Stimulated activated naive B cell treated with anti-CD40 and anti-IgM and Interleukin-4, amounts not matched to agents 10 μg/mL and 1 μg/mL and 100 μg/mL, for 72 hours (primary cell): Measurements from ENCODE around the gene ARHGEF26.

Source experiments
- ATAC-seq, 2 donors: fragments of 150-1000 bp; cut with Tn5 transposase; replicated peaks; 2 replicates each; pipeline ENCODE4 v1.10.0; 2021; ENCODE audit warnings: moderate library complexity in 1 of 2
- DNase-seq: peaks from one replicate; pipeline ENCODE4 v3.0.0; 2021
- H3K27ac Mint-ChIP-seq: one replicate; pipeline ENCODE4 v1.8.0; 2022; ENCODE audit warnings: mild to moderate bottlenecking, mixed read lengths
- H3K27me3 Mint-ChIP-seq, 2 donors: one replicate each; pipeline ENCODE4 v1.8.0; 2022; ENCODE audit warnings: mixed read lengths in 2 of 2
- H3K36me3 Mint-ChIP-seq, 2 donors: one replicate each; pipeline ENCODE4 v1.8.0; 2022; ENCODE audit warnings: mixed read lengths in 2 of 2, mild to moderate bottlenecking in 1 of 2
- H3K4me1 Mint-ChIP-seq, 2 donors: one replicate each; pipeline ENCODE4 v1.8.0; 2022; ENCODE audit warnings: mixed read lengths in 2 of 2, mild to moderate bottlenecking in 1 of 2
- H3K4me3 Mint-ChIP-seq, 2 donors: one replicate each; pipeline ENCODE4 v1.8.0; 2022; ENCODE audit warnings: mild to moderate bottlenecking in 2 of 2, mixed read lengths in 2 of 2, moderate library complexity in 1 of 2
- H3K9me3 Mint-ChIP-seq, 2 donors: one replicate each; pipeline ENCODE4 v1.8.0; 2022; ENCODE audit warnings: mixed read lengths in 2 of 2, mild to moderate bottlenecking in 1 of 2

The ARHGEF26 gene

DNA sequence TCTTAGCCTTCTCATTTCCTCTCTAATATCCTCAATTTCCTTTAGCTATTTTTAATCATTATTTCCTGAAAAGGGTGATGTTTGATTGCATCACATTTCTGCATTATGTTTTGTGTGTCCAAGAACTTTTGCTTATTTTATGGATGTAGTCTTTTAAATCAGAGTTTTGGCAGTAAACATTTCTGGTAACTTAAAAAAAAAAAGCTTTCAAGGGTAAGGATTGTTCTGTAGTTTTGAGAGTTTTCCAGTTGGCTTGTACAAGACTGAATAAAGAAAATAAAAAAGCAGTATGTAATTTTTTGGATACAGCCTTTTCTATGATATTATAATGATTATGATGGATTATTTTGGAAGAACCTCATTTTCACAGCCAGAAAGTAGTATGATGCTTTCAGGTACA is 103.7 kb downstream of the ARHGEF26 start:
- DNase-seq (no peak), ATAC-seq (no peak)
- H3K4me1 Mint-ChIP-seq = no peaks in the 10 kb centered on the region
- H3K4me3 Mint-ChIP-seq = no peak overlapping the region
- H3K9me3 Mint-ChIP-seq = no peaks in the 10 kb centered on the region
- H3K27me3 Mint-ChIP-seq = no peaks in the 10 kb centered on the region
- no peaks in the 10 kb centered on the region for H3K36me3 Mint-ChIP-seq
- no peak overlapping the region for H3K27ac Mint-ChIP-seq

DNA sequence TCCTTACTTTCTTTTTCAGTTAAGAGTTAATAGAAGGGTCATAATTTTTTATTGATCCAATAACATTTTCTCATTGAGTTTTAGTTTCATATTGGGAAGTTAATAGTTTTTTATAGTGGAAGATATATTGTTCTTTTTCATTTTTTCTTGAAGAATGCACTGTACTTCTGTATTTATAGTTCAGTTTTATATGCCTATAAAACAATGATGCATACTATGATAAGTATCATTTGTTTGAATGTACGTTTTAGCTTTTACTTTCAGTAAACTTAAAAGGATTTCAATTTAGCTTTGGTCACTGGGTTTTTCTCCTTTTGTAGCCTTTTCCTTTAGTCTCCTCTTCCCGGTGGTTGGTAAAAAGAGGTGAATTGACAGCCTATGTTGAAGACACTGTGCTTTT is 104.3 kb downstream of the ARHGEF26 start:
- Mint-ChIP-seq H3K4me3 (no peak overlapping the region), H3K27me3 (no peaks in the 10 kb centered on the region), H3K4me1 (no peaks in the 10 kb centered on the region), H3K27ac (no peak overlapping the region), H3K36me3 (no peaks in the 10 kb centered on the region), H3K9me3 (no peaks in the 10 kb centered on the region)
- ATAC-seq (no peak), DNase-seq (no peak)

DNA sequence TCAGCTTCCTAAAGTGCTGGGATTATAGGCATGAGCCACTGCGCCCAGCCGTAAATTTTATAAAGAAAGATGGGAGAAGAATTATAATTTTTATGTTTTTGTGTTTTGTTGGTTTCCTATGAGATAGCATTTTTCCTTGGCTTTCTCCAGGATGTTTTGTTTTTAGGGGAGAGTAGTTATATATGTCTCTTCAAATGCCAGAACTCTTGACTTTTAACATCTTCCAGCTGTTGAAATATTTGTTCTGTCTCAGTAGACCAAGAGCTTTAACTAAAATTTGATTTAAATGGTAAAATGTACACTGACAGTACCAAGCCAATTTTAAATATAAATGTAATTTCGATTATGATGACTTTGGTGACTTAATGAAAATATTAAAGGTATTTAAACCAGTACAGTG is 106.3 kb downstream of the ARHGEF26 start:
- no peak for ATAC-seq
- Mint-ChIP-seq H3K27me3 (no peaks in the 10 kb centered on the region), H3K4me1 (no peaks in the 10 kb centered on the region), H3K36me3 (no peaks in the 10 kb centered on the region), H3K9me3 (no peaks in the 10 kb centered on the region), H3K27ac (no peak overlapping the region), H3K4me3 (no peak overlapping the region)
- DNase-seq = no peak

DNA sequence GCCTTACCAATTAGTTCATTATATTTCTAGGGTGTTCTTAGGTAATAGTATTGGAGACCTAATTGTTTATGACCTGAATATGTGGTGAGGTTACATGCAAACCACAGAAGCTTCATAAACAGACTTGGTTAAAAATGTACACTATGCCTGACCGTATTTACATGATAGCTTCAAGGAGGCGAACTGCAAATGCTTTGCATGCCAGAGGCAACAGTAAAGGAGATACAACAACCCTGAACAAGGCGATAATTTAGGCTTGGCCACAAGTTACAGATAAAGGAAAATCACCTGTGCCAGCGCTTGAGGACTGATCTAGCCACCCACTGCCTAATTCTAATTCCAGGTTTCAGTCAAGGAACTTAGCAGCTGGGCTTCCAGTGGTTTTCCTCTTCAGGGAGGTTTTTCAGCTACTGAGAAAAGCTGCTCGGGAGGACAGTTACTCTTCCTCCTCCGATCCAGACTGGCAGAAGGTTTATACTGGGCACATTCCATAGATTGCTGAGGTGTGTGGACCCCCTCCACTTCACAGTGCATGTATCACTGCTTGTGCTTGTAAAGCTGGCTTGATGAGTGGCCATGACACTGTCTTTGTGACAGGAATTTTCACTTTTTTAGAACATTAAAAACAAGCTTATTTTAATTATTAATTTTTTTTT is 107.5 kb downstream of the ARHGEF26 start:
- Mint-ChIP-seq H3K4me3 (no peak overlapping the region), H3K9me3 (no peaks in the 10 kb centered on the region), H3K27ac (no peak overlapping the region), H3K4me1 (no peaks in the 10 kb centered on the region), H3K36me3 (no peaks in the 10 kb centered on the region), H3K27me3 (no peaks in the 10 kb centered on the region)
- ATAC-seq = no peak
- DNase-seq = no peak

DNA sequence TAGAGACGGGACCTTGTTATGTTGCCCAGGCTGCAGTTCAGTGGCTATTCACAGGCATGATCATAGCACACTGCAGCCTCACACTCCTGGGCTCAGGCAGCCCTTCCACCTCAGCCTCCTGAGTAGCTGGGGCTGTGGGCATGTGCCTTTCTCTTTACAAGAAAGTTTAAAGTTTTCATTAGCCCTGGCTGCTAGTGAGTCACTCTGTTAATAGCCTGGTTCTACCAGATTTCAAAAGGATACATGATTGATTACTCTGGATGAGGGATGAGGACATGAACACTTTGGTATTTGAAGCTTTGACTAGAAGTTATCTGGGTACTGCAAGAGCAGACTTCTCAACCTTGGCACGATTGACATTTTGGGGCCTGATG is 108.0 kb downstream of the ARHGEF26 start:
- Mint-ChIP-seq H3K9me3 (no peaks in the 10 kb centered on the region), H3K4me3 (no peak overlapping the region), H3K36me3 (no peaks in the 10 kb centered on the region), H3K27me3 (no peaks in the 10 kb centered on the region), H3K4me1 (no peaks in the 10 kb centered on the region), H3K27ac (no peak overlapping the region)
- DNase-seq (no peak), ATAC-seq (no peak)

DNA sequence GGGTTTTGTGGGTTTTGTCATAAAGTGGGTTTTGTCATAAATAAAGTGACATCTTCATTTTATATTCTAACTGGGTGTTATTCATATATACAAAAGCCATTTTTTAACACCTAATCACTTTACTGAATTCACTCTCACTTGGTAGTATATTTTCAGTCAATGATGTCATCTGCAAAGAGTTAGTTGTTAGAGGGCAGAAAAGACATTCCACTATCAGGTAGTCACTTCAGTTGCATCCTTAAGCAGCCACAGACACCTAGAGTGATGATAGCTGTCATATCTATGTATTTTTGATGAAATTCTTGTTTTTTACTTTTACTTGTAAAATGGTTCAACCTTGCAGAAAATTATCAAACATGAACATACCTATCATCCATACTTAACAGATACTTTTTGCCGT is 114.1 kb downstream of the ARHGEF26 start:
- no peaks in the 10 kb centered on the region for H3K4me1 Mint-ChIP-seq
- H3K36me3 Mint-ChIP-seq = no peaks in the 10 kb centered on the region
- no peak for DNase-seq

DNA sequence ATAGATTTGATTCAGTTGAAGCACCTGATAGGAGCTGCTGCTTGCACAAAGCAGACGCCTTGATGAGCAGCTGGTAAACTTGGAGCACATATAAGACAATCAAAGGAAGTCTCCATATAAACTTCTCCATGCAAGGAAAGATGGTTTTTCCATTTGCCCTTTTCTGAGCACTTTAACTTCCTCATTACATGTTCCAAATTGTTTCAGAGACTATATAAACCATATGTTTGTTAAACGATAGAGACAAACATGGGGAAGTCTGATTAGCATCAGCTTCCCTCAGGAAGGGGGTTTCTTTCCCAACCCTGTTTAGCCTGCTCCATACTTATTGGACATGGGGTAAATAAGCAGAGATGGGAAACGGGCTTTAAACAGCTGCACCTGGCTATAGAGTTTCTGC is 115.1 kb downstream of the ARHGEF26 start:
- Mint-ChIP-seq H3K27ac (no peak overlapping the region), H3K27me3 (peaks cover 4 to 6% of the 10 kb centered on the region in 2 donors), H3K4me3 (no peak overlapping the region), H3K9me3 (no peaks in the 10 kb centered on the region), H3K4me1 (no peaks in the 10 kb centered on the region), H3K36me3 (no peaks in the 10 kb centered on the region)
- ATAC-seq (no peak), DNase-seq (no peak)

More for the DNA sequence above, 114.1 kb downstream of the ARHGEF26 start:
- no peak for ATAC-seq
- H3K4me3 Mint-ChIP-seq = no peak overlapping the region
- no peaks in the 10 kb centered on the region for H3K9me3 Mint-ChIP-seq
- peaks cover 4 to 6% of the 10 kb centered on the region in 2 donors for H3K27me3 Mint-ChIP-seq
- no peak overlapping the region for H3K27ac Mint-ChIP-seq

DNA sequence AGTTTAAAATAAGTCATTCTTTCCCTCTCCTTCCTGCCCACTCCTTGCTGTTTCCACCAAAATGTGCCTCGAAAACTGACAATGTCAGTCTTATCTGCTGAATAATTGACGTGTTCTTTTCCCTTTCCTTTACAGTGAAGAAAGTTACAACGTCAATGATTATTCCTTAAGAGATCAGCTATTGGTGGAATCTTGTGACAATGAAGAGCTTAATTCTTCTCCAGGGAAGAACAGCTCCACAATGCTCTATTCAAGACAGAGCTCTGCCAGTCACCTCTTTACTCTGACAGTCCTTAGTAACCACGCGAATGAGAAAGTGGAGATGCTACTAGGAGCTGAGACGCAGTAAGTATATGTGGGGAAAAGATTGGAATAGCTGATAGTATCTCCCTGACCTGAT is 119.0 kb downstream of the ARHGEF26 start:
- no peak for DNase-seq
- Mint-ChIP-seq H3K27ac (no peak overlapping the region), H3K27me3 (peaks cover 4 to 6% of the 10 kb centered on the region in 2 donors), H3K4me1 (no peaks in the 10 kb centered on the region), H3K4me3 (no peak overlapping the region), H3K9me3 (no peaks in the 10 kb centered on the region), H3K36me3 (no peaks in the 10 kb centered on the region)
- ATAC-seq = no peak

DNA sequence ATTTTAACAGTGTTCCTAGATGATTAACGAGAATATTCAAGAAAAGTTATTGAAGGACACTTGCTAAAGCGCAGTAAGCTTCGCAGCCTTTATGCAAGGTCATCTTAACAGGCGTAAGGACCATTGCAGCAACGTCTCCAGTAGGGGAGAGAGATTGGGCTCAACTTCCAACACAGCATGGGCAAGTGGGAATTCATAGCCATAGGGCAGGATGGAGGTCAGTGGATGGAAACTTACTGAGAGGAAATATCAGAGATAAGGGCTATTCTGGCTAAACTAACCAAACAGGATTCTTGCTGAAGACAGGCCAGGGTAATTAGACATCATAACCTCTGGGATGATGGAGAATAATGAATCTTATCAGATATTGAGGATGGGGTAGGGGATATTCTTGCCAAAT is 120.3 kb downstream of the ARHGEF26 start:
- Mint-ChIP-seq H3K36me3 (peaks cover 0 to 5% of the 10 kb centered on the region in 2 donors), H3K9me3 (no peaks in the 10 kb centered on the region), H3K4me3 (no peak overlapping the region), H3K27ac (no peak overlapping the region), H3K4me1 (no peaks in the 10 kb centered on the region), H3K27me3 (peaks cover 4 to 6% of the 10 kb centered on the region in 2 donors)
- DNase-seq (no peak), ATAC-seq (no peak)

DNA sequence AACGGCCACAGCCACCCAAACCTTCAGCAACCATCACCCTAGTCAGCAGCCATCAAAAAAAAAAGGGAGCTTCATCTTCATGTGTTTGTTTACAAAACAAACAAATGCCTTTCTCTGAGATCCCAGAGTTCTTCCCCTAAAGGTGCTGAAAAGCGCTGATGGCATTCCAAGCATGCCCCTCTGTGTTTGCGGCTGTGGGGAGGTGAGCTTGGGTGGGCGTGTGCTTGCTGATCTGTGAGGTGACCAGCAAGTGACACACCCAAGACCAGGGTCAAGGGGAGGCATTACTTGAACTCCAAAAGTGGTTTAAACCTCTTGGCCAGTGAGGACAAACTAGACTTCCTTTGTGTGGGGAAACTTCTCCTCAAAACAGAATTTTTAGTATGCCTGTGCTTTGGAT is 121.6 kb downstream of the ARHGEF26 start:
- Mint-ChIP-seq H3K4me3 (no peak overlapping the region), H3K27me3 (peaks cover 4 to 6% of the 10 kb centered on the region in 2 donors), H3K36me3 (peaks cover 3 to 17% of the 10 kb centered on the region in 2 donors), H3K27ac (no peak overlapping the region), H3K4me1 (no peaks in the 10 kb centered on the region), H3K9me3 (no peaks in the 10 kb centered on the region)
- ATAC-seq = no peak
- DNase-seq = no peak

DNA sequence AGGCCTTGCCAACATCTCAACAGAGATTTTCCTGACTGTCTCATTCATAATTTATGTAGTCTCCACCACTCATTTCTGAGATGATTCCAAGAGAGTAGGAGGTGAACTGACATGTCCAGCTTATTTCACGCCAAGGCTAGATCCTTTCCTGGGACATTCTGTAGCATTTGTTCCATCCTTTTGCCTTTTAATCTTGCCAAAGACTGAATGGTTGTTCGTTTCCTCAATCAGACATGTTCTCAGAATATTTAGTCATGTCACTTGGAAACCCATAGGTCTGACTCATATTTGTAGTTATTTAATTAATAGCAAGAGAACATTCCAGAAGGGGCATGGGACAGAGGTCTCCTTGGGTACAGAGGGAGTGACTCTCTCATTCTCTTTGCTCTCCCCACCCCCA is 122.2 kb downstream of the ARHGEF26 start:
- peaks cover 4 to 6% of the 10 kb centered on the region in 2 donors for H3K27me3 Mint-ChIP-seq
- H3K4me1 Mint-ChIP-seq = no peaks in the 10 kb centered on the region
- ATAC-seq = no peak

DNA sequence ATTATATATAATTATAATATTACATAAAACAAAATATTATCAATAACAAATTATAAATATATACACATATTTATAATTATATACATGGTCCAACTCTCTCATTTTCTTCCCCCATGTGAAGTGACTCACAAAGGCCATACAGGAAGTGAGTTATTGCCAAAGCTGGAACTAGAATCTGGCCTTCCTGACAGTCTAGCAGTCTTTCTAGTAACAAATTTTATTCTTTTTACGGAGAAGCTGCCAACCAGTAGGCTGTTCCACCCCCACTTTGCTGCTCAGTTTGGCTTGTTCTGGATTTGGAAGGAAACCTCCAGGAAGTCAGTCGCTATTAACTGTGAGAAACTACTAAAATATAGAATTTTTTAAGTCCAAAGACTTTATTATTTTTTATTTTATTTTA is 123.5 kb downstream of the ARHGEF26 start:
- Mint-ChIP-seq H3K36me3 (peaks cover 3 to 21% of the 10 kb centered on the region in 2 donors), H3K27me3 (peaks cover 0 to 2% of the 10 kb centered on the region in 2 donors), H3K9me3 (no peaks in the 10 kb centered on the region), H3K4me1 (no peaks in the 10 kb centered on the region), H3K4me3 (no peak overlapping the region), H3K27ac (no peak overlapping the region)
- no peak for DNase-seq
- no peak for ATAC-seq

More for the DNA sequence above, 122.2 kb downstream of the ARHGEF26 start:
- H3K4me3 Mint-ChIP-seq = no peak overlapping the region
- no peak overlapping the region for H3K27ac Mint-ChIP-seq
- H3K36me3 Mint-ChIP-seq = peaks cover 3 to 17% of the 10 kb centered on the region in 2 donors
- no peak for DNase-seq
- no peaks in the 10 kb centered on the region for H3K9me3 Mint-ChIP-seq

DNA sequence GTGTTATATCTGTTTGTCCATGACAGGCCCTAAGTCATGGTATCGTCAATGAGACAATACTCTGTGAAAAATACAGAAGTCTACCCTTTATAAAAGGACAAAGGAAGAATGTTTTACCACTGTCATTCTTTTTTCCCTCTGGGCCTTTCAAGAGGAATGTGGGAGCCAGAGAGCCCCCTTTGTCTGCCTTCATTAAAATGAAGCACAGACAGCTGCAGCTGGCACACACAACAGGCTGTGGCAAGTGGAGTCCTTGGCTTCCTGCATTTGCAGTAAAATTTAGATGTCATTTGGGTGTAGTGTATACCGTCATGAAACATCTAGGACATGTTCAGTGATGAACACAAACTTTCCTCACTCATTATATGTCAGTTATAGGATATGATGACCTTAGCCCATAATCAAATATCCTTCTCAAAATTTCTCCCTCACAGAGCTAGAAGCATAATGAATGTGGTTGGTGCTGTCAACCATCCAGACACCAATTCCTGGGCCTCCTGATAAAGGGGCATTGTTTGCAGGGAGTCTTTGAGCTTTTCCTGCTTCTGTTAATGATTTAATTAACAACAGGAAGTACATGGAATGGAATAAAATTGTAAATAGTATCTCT is 126.7 kb downstream of the ARHGEF26 start:
- Mint-ChIP-seq H3K27me3 (no peaks in the 10 kb centered on the region), H3K4me3 (no peak overlapping the region), H3K36me3 (peaks cover 16 to 39% of the 10 kb centered on the region in 2 donors), H3K4me1 (peaks cover 1 to 3% of the 10 kb centered on the region in 2 donors), H3K27ac (no peak overlapping the region), H3K9me3 (no peaks in the 10 kb centered on the region)
- ATAC-seq (no peak), DNase-seq (no peak)

DNA sequence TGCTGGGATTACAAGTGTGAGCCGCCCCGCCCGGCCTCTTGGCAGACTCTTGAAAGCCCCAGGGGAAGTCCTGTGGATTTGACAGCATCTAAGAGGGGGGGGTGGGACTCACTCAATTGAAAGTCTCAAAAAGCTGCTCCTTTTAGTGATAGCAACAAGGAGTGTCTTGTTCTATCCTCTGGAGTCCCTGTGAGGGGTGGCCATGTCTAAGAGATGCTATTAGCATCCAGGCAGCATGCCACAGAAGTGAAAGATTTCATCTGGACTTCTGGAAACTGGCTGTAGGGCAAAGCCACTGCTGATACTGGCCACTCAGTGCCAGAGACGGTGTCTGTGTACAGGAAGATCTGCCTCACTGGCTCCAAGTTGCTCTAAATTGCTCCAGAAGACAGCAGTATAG is 129.1 kb downstream of the ARHGEF26 start:
- Mint-ChIP-seq H3K9me3 (no peaks in the 10 kb centered on the region), H3K36me3 (peaks cover 22 to 50% of the 10 kb centered on the region in 2 donors), H3K27ac (no peak overlapping the region), H3K4me1 (peaks cover 2 to 5% of the 10 kb centered on the region in 2 donors), H3K27me3 (no peaks in the 10 kb centered on the region), H3K4me3 (no peak overlapping the region)
- DNase-seq (no peak), ATAC-seq (no peak)

DNA sequence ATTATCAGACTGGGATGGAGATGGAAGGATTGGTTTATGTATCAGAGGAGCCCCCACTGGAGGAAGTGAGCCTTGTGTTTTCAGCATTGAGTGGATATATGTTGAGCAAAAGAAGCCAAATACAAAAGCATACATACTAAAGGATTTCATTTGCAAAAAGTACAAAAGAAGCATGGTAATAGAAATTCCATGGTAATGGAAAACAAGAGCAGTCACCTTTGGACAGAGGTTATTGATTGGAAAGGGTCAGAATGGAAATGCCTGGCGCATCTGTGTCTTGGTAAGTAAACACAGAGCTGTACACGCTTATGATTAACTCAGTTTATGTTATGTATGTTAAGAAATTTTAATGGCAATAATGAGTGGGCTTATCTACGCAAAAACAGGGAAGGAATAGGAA is 130.4 kb downstream of the ARHGEF26 start:
- Mint-ChIP-seq H3K4me3 (no peak overlapping the region), H3K9me3 (no peaks in the 10 kb centered on the region), H3K27ac (no peak overlapping the region), H3K36me3 (peaks cover 25 to 52% of the 10 kb centered on the region in 2 donors), H3K27me3 (no peaks in the 10 kb centered on the region), H3K4me1 (peaks cover 2 to 5% of the 10 kb centered on the region in 2 donors)
- ATAC-seq (no peak), DNase-seq (no peak)
